ENCODE data around the gene NUP205. TPM values are rescaled to one million over a fixed set of nuclear protein-coding genes. Genes with fewer than 3 reads are reported as not detected.

Gene NUP205
- polyA plus RNA-seq, 1 donor from 2014 or later: 32.3 TPM

DNA sequence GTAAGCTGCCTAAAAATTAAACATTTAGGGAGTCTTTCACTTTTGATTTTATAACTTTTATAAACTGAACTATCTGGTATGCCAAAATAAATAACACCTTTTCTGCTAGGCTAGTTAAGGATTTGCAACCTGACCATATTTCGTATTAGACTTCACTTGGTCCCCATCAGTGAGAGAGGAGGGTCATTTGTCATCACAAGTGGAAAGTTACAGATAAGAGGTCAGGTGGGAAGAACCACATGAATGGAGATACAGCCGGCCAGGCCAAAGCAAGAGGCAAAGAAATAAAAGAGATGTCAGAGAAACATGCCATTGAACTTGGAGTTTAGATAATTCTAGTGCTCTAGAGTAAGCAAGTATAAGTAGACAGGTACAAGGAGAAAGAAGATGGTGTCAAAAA, 60.1 kb downstream of the NUP205 start:
- no peak overlapping the region for H3K27ac ChIP-seq (ENCODE audit: low read length)

DNA sequence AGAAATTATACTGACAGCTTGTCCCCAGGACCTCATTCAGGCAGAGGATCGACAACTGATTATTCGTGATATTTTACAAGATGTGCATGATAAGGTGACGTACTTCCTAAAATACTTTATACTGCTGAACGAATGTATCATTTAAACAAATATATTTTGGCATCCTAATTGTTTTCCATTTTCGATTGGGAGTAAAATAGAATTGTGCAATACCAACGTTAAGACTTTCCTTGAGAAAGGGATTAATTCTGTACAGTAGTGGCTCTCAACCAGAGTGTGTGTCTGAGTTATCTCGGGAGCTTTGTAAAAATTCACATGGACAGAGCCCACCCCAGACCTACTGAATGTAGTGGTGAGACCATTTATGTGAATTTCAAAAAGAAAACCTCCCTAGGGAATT, 60.8 kb downstream of the NUP205 start:
- H3K4me2 ChIP-seq (ENCODE audit: low read length): no peak overlapping the region
- H3K9me2 ChIP-seq (ENCODE audit: insufficient read depth, low read length): no peaks in the 10 kb centered on the region
- no peaks in the 10 kb centered on the region for H3K79me2 ChIP-seq (replicated peaks; ENCODE audit: insufficient read depth, low read length)
- no peak overlapping the region for H3K27ac ChIP-seq (ENCODE audit: low read length)
- no peak overlapping the region for H2AFZ ChIP-seq (ENCODE audit: low read depth, low read length)
- H3K27me3 ChIP-seq (ENCODE audit: insufficient read depth, low read depth, low read length): no peaks in the 10 kb centered on the region
- no peaks in the 10 kb centered on the region for H4K20me1 ChIP-seq (ENCODE audit: insufficient read depth)
- no peak overlapping the region for H3K9ac ChIP-seq (ENCODE audit: low read length)
- no peaks in the 10 kb centered on the region for H3K9me3 ChIP-seq (ENCODE audit: low read length)
- H3F3A ChIP-seq (ENCODE audit: insufficient read depth, low read length, poor library complexity, severe bottlenecking): no peaks in the 10 kb centered on the region
- TF ChIP-seq MXI1 (conservative IDR thresholded peaks at IDR 0.05; ENCODE audit: poor library complexity, severe bottlenecking): no peak
- TF ChIP-seq, protein P1, sequence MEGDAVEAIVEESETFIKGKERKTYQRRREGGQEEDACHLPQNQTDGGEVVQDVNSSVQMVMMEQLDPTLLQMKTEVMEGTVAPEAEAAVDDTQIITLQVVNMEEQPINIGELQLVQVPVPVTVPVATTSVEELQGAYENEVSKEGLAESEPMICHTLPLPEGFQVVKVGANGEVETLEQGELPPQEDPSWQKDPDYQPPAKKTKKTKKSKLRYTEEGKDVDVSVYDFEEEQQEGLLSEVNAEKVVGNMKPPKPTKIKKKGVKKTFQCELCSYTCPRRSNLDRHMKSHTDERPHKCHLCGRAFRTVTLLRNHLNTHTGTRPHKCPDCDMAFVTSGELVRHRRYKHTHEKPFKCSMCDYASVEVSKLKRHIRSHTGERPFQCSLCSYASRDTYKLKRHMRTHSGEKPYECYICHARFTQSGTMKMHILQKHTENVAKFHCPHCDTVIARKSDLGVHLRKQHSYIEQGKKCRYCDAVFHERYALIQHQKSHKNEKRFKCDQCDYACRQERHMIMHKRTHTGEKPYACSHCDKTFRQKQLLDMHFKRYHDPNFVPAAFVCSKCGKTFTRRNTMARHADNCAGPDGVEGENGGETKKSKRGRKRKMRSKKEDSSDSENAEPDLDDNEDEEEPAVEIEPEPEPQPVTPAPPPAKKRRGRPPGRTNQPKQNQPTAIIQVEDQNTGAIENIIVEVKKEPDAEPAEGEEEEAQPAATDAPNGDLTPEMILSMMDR (IDR thresholded peaks at IDR 0.05; ENCODE audit: poor library complexity, severe bottlenecking): no peak
- TF ChIP-seq, protein P2, sequence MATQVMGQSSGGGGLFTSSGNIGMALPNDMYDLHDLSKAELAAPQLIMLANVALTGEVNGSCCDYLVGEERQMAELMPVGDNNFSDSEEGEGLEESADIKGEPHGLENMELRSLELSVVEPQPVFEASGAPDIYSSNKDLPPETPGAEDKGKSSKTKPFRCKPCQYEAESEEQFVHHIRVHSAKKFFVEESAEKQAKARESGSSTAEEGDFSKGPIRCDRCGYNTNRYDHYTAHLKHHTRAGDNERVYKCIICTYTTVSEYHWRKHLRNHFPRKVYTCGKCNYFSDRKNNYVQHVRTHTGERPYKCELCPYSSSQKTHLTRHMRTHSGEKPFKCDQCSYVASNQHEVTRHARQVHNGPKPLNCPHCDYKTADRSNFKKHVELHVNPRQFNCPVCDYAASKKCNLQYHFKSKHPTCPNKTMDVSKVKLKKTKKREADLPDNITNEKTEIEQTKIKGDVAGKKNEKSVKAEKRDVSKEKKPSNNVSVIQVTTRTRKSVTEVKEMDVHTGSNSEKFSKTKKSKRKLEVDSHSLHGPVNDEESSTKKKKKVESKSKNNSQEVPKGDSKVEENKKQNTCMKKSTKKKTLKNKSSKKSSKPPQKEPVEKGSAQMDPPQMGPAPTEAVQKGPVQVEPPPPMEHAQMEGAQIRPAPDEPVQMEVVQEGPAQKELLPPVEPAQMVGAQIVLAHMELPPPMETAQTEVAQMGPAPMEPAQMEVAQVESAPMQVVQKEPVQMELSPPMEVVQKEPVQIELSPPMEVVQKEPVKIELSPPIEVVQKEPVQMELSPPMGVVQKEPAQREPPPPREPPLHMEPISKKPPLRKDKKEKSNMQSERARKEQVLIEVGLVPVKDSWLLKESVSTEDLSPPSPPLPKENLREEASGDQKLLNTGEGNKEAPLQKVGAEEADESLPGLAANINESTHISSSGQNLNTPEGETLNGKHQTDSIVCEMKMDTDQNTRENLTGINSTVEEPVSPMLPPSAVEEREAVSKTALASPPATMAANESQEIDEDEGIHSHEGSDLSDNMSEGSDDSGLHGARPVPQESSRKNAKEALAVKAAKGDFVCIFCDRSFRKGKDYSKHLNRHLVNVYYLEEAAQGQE (IDR thresholded peaks at IDR 0.05; ENCODE audit: borderline replicate concordance): no peak
- TF ChIP-seq POLR2AphosphoS5 (IDR thresholded peaks at IDR 0.05): no peak
- no peak for TF ChIP-seq RAD21 (conservative IDR thresholded peaks at IDR 0.05)
- no peak for TF ChIP-seq EZH2 (IDR thresholded peaks at IDR 0.05; ENCODE audit: borderline replicate concordance, insufficient read depth, low read length, poor library complexity, severe bottlenecking)
- TF ChIP-seq EP300 (conservative IDR thresholded peaks at IDR 0.05; ENCODE audit: poor library complexity, severe bottlenecking): no peak
- TF ChIP-seq SMC3 (conservative IDR thresholded peaks at IDR 0.05; ENCODE audit: poor library complexity): no peak
- TF ChIP-seq TAF1 (IDR thresholded peaks at IDR 0.05; ENCODE audit: low read depth): no peak
- H3K4me3 ChIP-seq (ENCODE audit: low read length): no peak overlapping the region
- no peaks in the 10 kb centered on the region for H3K36me3 ChIP-seq (ENCODE audit: insufficient read depth, low read length)

More for the DNA sequence above, 60.1 kb downstream of the NUP205 start:
- H3K9me3 ChIP-seq (ENCODE audit: low read length): no peaks in the 10 kb centered on the region
- no peak overlapping the region for H3K9ac ChIP-seq (ENCODE audit: low read length)
- H3K36me3 ChIP-seq (ENCODE audit: insufficient read depth, low read length): no peaks in the 10 kb centered on the region
- no peaks in the 10 kb centered on the region for H3K79me2 ChIP-seq (replicated peaks; ENCODE audit: insufficient read depth, low read length)
- H2AFZ ChIP-seq (ENCODE audit: low read depth, low read length): no peak overlapping the region
- no peak overlapping the region for H3K4me3 ChIP-seq (ENCODE audit: low read length)
- no peaks in the 10 kb centered on the region for H3K27me3 ChIP-seq (ENCODE audit: insufficient read depth, low read depth, low read length)
- TF ChIP-seq EP300 (conservative IDR thresholded peaks at IDR 0.05; ENCODE audit: poor library complexity, severe bottlenecking): no peak
- no peak for TF ChIP-seq MXI1 (conservative IDR thresholded peaks at IDR 0.05; ENCODE audit: poor library complexity, severe bottlenecking)
- TF ChIP-seq POLR2AphosphoS5 (IDR thresholded peaks at IDR 0.05): no peak
- TF ChIP-seq, protein P2 (IDR thresholded peaks at IDR 0.05; ENCODE audit: borderline replicate concordance): no peak
- no peak for TF ChIP-seq TAF1 (IDR thresholded peaks at IDR 0.05; ENCODE audit: low read depth)
- TF ChIP-seq, protein P1 (IDR thresholded peaks at IDR 0.05; ENCODE audit: poor library complexity, severe bottlenecking): no peak
- TF ChIP-seq RAD21 (conservative IDR thresholded peaks at IDR 0.05): no peak
- TF ChIP-seq EZH2 (IDR thresholded peaks at IDR 0.05; ENCODE audit: borderline replicate concordance, insufficient read depth, low read length, poor library complexity, severe bottlenecking): no peak
- no peak for TF ChIP-seq SMC3 (conservative IDR thresholded peaks at IDR 0.05; ENCODE audit: poor library complexity)
- no peak overlapping the region for H3K4me2 ChIP-seq (ENCODE audit: low read length)
- no peaks in the 10 kb centered on the region for H4K20me1 ChIP-seq (ENCODE audit: insufficient read depth)
- no peaks in the 10 kb centered on the region for H3F3A ChIP-seq (ENCODE audit: insufficient read depth, low read length, poor library complexity, severe bottlenecking)
- no peaks in the 10 kb centered on the region for H3K9me2 ChIP-seq (ENCODE audit: insufficient read depth, low read length)
